Measurements from ENCODE around the gene WDFY1.

WDFY1 gene

DNA sequence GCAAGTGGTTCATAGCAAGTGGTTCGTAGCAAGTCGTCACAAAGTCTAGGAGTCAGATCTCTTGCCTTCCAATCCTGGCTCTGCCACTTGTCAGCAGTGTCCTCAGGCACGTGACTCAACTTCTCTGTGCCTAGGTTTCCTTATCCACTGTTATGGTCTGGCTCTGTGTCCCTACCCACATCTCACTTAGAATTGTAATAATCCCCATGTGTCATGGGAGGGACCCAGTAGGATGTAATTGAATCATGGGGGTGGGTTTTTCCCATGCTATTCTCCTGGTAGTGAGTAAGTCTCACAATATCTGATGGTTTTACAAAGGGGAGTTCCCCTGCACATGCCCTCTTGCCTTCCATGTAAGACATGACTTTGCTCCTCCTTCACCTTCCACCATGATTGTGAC is 55.9 kb downstream of the WDFY1 start:
- Histone ChIP-seq H3K4me3 (ENCODE audit: low read depth, low read length) (no peak overlapping the region), H3K36me3 (ENCODE audit: control insufficient read depth in 2 of 2, insufficient read depth in 1 of 2, low read length in 2 of 2) (peaks cover 5 to 58% of the 10 kb centered on the region in 2 experiments), H3K4me1 (ENCODE audit: control insufficient read depth, insufficient read depth, low read length) (no peaks in the 10 kb centered on the region), H3K27ac (ENCODE audit: extremely low read depth, low read depth, low read length) (no peak overlapping the region), H3K9me3 (ENCODE audit: control insufficient read depth, insufficient read depth, low read depth, low read length) (no peaks in the 10 kb centered on the region)
- TF ChIP-seq ZNF555 (tag by site-specific recombination; conservative IDR thresholded peaks at IDR 0.05) (no peak), ZNF629 (tag by site-specific recombination; IDR thresholded peaks at IDR 0.05) (no peak), ZNF600 (tag by site-specific recombination; IDR thresholded peaks at IDR 0.05) (no peak), ZNF776 (tag by site-specific recombination; IDR thresholded peaks at IDR 0.05; ENCODE audit: borderline replicate concordance) (no peak), KLF1 (tag by site-specific recombination; IDR thresholded peaks at IDR 0.05) (no peak), ZNF510 (tag by site-specific recombination; IDR thresholded peaks at IDR 0.05; ENCODE audit: insufficient replicate concordance) (no peak), KLF16 (tag by site-specific recombination; IDR thresholded peaks at IDR 0.05) (no peak)
- ChIA-PET POLR2A (no interaction called here), CTCF (no interaction called here)

DNA sequence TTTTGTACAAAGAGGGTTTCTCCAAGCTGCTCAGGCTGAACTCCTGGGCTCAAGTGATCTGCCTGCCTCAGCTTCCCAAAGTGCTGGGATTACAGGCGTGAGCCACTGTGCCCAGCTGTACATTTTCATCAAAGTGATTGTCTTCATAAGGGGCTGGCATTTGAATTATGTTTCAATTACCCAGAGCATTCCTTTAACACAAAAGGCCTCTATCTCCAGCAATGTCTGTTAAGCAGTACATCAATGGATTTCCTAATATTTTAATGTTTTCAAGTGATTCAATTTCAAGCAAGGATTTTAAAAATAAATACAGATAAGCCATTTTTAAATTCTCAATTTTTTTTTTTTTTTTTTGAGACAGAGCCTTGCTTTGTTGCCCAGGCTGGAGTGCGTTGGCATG is 56.9 kb downstream of the WDFY1 start:
- Histone ChIP-seq H3K4me1 (ENCODE audit: control insufficient read depth, insufficient read depth, low read length) (no peaks in the 10 kb centered on the region), H3K4me3 (ENCODE audit: low read depth, low read length) (no peak overlapping the region), H3K9me3 (ENCODE audit: control insufficient read depth, insufficient read depth, low read depth, low read length) (no peaks in the 10 kb centered on the region), H3K36me3 (ENCODE audit: control insufficient read depth in 2 of 2, insufficient read depth in 1 of 2, low read length in 2 of 2) (peaks cover 7 to 51% of the 10 kb centered on the region in 2 experiments), H3K27ac (ENCODE audit: extremely low read depth, low read depth, low read length) (no peak overlapping the region)
- ChIA-PET CTCF (interaction anchor here (0.6 kb wide), 1 partner anchor 1156 kb away, joined by 6 read pairs; no protein-coding TSS in a partner anchor), POLR2A (no interaction called here)
- TF ChIP-seq, protein P1, sequence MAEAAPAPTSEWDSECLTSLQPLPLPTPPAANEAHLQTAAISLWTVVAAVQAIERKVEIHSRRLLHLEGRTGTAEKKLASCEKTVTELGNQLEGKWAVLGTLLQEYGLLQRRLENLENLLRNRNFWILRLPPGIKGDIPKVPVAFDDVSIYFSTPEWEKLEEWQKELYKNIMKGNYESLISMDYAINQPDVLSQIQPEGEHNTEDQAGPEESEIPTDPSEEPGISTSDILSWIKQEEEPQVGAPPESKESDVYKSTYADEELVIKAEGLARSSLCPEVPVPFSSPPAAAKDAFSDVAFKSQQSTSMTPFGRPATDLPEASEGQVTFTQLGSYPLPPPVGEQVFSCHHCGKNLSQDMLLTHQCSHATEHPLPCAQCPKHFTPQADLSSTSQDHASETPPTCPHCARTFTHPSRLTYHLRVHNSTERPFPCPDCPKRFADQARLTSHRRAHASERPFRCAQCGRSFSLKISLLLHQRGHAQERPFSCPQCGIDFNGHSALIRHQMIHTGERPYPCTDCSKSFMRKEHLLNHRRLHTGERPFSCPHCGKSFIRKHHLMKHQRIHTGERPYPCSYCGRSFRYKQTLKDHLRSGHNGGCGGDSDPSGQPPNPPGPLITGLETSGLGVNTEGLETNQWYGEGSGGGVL (tag by site-specific recombination; IDR thresholded peaks at IDR 0.05) = no peak
- no peak for TF ChIP-seq ZNF571 (tag by site-specific recombination; IDR thresholded peaks at IDR 0.05)
- TF ChIP-seq ZNF114 (tag by site-specific recombination; IDR thresholded peaks at IDR 0.05) = no peak
- no peak for TF ChIP-seq HOXD13 (CRISPR knock-in tag; IDR thresholded peaks at IDR 0.05; ENCODE audit: borderline replicate concordance)
- TF ChIP-seq OVOL3 (tag by site-specific recombination; IDR thresholded peaks at IDR 0.05) = no peak

DNA sequence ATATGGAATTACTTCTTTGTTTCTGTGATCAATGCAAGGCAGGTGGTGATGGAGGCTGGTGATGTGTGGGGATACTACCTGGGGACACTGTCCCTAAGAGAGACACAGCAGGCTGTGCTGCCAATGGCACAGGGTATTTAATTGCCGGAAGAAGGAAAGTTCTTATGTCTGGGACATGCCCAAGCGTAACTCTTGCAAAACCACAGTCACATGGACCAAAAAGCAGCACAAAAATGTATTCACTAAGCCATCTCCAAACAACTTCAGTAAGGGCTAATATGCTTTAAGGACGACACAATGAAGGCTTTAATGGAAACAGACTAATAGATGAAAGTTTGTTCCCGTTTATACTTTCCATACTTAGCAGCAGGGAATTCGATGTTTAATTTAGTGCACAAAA is 58.0 kb downstream of the WDFY1 start:
- Histone ChIP-seq H3K27ac (ENCODE audit: extremely low read depth, low read depth, low read length) (no peak overlapping the region), H3K4me1 (ENCODE audit: control insufficient read depth, insufficient read depth, low read length) (no peaks in the 10 kb centered on the region), H3K9me3 (ENCODE audit: control insufficient read depth, insufficient read depth, low read depth, low read length) (no peaks in the 10 kb centered on the region), H3K36me3 (ENCODE audit: control insufficient read depth in 2 of 2, insufficient read depth in 1 of 2, low read length in 2 of 2) (peaks cover 16 to 55% of the 10 kb centered on the region in 2 experiments), H3K4me3 (ENCODE audit: low read depth, low read length) (no peak overlapping the region)
- POLR2A ChIA-PET = no interaction called here
- TF ChIP-seq ZNF747 (tag by site-specific recombination; IDR thresholded peaks at IDR 0.05) (no peak), ZNF155 (tag by site-specific recombination; IDR thresholded peaks at IDR 0.05) (no peak), ZNF37A (tag by site-specific recombination; IDR thresholded peaks at IDR 0.05) (no peak), SP3 (tag by site-specific recombination; IDR thresholded peaks at IDR 0.05) (no peak), ZNF792 (tag by site-specific recombination; IDR thresholded peaks at IDR 0.05) (no peak), ZNF561 (tag by site-specific recombination; IDR thresholded peaks at IDR 0.05; ENCODE audit: borderline replicate concordance) (no peak), ZNF768 (tag by site-specific recombination; IDR thresholded peaks at IDR 0.05) (no peak), ZNF19 (tag by site-specific recombination; IDR thresholded peaks at IDR 0.05; ENCODE audit: low read depth) (no peak), ZFHX2 (tag by site-specific recombination; conservative IDR thresholded peaks at IDR 0.05) (no peak)
- TF ChIP-seq, protein P2, sequence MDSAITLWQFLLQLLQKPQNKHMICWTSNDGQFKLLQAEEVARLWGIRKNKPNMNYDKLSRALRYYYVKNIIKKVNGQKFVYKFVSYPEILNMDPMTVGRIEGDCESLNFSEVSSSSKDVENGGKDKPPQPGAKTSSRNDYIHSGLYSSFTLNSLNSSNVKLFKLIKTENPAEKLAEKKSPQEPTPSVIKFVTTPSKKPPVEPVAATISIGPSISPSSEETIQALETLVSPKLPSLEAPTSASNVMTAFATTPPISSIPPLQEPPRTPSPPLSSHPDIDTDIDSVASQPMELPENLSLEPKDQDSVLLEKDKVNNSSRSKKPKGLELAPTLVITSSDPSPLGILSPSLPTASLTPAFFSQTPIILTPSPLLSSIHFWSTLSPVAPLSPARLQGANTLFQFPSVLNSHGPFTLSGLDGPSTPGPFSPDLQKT (IDR thresholded peaks at IDR 0.05; ENCODE audit: borderline replicate concordance, low read depth, low read length) = no peak
- TF ChIP-seq, protein P1 (tag by site-specific recombination; IDR thresholded peaks at IDR 0.05) = no peak
- CTCF ChIA-PET = no interaction called here
